ENCODE data around the gene FOXP1. TPM values are rescaled to one million over a fixed set of nuclear protein-coding genes. Genes with fewer than 3 reads are reported as not detected.

The FOXP1 gene
- total RNA-seq, 3 donors from 2014 or later: 61.9 to 267 (median 146) TPM

DNA sequence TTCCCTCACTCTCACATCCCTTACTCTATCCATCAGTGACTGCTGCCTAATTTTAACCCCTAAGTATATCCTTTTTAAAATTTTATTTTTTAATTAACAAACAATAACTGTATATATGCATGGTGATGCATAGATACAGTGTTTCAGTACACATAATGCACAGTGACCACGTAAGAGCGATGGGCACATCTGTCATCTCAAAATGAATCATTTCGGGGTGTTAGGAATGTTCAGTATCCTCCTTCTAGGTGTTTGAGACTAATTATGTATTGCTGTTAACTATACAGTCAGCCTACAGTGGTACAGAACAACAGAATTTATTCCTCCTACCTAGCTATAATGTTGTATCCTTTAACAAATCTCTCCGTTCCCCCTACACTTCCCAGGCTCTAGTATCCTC, 307.0 kb downstream of the FOXP1 start:
- TF ChIP-seq POLR2A (IDR thresholded peaks at IDR 0.05): no peak
- TF ChIP-seq POLR2AphosphoS5 (IDR thresholded peaks at IDR 0.05): no peak
- TF ChIP-seq, protein P1, sequence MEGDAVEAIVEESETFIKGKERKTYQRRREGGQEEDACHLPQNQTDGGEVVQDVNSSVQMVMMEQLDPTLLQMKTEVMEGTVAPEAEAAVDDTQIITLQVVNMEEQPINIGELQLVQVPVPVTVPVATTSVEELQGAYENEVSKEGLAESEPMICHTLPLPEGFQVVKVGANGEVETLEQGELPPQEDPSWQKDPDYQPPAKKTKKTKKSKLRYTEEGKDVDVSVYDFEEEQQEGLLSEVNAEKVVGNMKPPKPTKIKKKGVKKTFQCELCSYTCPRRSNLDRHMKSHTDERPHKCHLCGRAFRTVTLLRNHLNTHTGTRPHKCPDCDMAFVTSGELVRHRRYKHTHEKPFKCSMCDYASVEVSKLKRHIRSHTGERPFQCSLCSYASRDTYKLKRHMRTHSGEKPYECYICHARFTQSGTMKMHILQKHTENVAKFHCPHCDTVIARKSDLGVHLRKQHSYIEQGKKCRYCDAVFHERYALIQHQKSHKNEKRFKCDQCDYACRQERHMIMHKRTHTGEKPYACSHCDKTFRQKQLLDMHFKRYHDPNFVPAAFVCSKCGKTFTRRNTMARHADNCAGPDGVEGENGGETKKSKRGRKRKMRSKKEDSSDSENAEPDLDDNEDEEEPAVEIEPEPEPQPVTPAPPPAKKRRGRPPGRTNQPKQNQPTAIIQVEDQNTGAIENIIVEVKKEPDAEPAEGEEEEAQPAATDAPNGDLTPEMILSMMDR (IDR thresholded peaks at IDR 0.05): no peak
- H3K4me1 ChIP-seq: no peaks in the 10 kb centered on the region
- intact Hi-C loops (cut with DNase I; ENCODE audit: low total_unique reads): no loop called here

DNA sequence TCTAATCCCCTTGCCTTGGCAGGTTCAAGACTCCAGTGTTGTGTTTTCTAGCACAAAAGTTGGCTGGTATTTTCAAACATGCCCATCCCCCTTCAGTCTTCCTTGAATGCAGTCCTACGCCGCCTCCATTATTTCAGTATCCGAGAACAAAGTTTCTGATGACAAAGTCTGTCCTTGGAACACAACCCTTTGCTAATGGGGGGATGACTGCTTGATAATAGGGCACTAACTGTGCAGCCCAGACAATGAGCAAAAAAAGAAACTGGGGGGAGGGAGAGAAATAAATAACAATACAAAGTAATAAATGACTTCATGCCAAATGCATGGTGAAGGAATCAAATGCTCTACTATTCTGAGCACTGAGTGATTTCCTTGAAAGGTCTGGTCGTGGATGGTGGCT, 310.1 kb downstream of the FOXP1 start:
- TF ChIP-seq, protein P1 (IDR thresholded peaks at IDR 0.05): no peak
- TF ChIP-seq POLR2A (IDR thresholded peaks at IDR 0.05): no peak
- TF ChIP-seq POLR2AphosphoS5 (IDR thresholded peaks at IDR 0.05): no peak
- H3K36me3 ChIP-seq: no peaks in the 10 kb centered on the region
- peaks cover 0 to 3% of the 10 kb centered on the region in 2 donors for H3K4me1 ChIP-seq
- intact Hi-C loops (cut with DNase I; ENCODE audit: low total_unique reads): no loop called here
- DNase-seq (ENCODE audit: low spot score in 2 of 2): no peak
- no peaks in the 10 kb centered on the region for H3K9me3 ChIP-seq
- no peak overlapping the region for H3K4me3 ChIP-seq
- no peaks in the 10 kb centered on the region for H3K27me3 ChIP-seq
- H3K27ac ChIP-seq: no peak overlapping the region

More for the DNA sequence above, 307.0 kb downstream of the FOXP1 start:
- DNase-seq (ENCODE audit: low spot score in 2 of 2): no peak
- Histone ChIP-seq H3K27ac (no peak overlapping the region), H3K4me3 (no peak overlapping the region), H3K9me3 (no peaks in the 10 kb centered on the region), H3K36me3 (no peaks in the 10 kb centered on the region), H3K27me3 (no peaks in the 10 kb centered on the region)

DNA sequence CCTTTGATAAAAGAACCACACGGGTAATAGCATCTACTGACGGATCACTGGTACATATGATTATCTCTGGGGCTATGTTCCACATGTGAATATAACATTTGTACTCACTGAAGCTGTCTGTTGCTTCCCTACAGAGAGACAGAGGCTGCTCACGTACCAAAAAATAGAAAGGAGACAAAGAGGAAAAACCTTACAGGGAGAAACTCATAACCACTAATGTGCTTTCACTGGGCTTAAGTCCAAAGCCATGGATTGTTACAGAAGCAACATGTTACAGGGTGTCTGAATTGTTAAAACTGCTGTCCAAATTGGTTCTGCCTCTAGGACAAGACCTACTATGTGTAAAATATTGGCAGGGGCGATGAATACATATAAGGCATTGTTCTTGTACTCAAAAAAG, 311.9 kb downstream of the FOXP1 start:
- no peaks in the 10 kb centered on the region for H3K36me3 ChIP-seq
- H3K4me1 ChIP-seq: peaks cover 0 to 3% of the 10 kb centered on the region in 2 donors
- no peaks in the 10 kb centered on the region for H3K9me3 ChIP-seq
- TF ChIP-seq POLR2AphosphoS5 (IDR thresholded peaks at IDR 0.05): no peak
- TF ChIP-seq, protein P1 (IDR thresholded peaks at IDR 0.05): no peak
- TF ChIP-seq POLR2A (IDR thresholded peaks at IDR 0.05): no peak
- H3K4me3 ChIP-seq: no peak overlapping the region
- peak overlapping the region in 1 of 2 donors; percentile 30 for H3K27ac ChIP-seq
- intact Hi-C loops (cut with DNase I; ENCODE audit: low total_unique reads): no loop called here
- DNase-seq (ENCODE audit: low spot score in 2 of 2): no peak
- no peaks in the 10 kb centered on the region for H3K27me3 ChIP-seq

DNA sequence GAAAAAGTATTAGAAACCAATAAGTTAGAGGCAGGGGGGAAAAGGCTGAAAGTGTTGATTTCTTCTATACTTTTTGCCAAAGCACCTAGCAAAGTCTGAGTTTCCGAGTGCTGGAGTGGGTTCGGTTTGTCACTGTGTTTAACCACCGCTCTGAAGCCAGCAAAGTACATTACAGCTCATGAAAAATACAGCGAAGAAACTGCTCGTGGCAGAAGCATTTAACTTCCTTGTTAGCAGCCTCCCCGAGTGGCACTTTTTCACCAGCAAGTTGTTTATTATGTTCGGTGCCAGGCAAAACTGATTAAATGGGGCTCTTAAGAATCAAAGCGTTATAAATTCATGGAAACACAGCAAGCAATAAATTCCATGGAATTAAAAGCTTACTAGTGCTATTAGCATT, 313.6 kb downstream of the FOXP1 start:
- TF ChIP-seq POLR2A (IDR thresholded peaks at IDR 0.05): no peak
- TF ChIP-seq, protein P1 (IDR thresholded peaks at IDR 0.05): no peak
- no peak for TF ChIP-seq POLR2AphosphoS5 (IDR thresholded peaks at IDR 0.05)
- H3K27me3 ChIP-seq: no peaks in the 10 kb centered on the region
- H3K4me3 ChIP-seq: no peak overlapping the region
- no peaks in the 10 kb centered on the region for H3K9me3 ChIP-seq
- intact Hi-C loops (cut with DNase I; ENCODE audit: low total_unique reads): no loop called here
- no peak for DNase-seq (ENCODE audit: low spot score in 2 of 2)
- peaks cover 0 to 3% of the 10 kb centered on the region in 2 donors for H3K4me1 ChIP-seq
- H3K27ac ChIP-seq: no peak overlapping the region
- H3K36me3 ChIP-seq: no peaks in the 10 kb centered on the region

DNA sequence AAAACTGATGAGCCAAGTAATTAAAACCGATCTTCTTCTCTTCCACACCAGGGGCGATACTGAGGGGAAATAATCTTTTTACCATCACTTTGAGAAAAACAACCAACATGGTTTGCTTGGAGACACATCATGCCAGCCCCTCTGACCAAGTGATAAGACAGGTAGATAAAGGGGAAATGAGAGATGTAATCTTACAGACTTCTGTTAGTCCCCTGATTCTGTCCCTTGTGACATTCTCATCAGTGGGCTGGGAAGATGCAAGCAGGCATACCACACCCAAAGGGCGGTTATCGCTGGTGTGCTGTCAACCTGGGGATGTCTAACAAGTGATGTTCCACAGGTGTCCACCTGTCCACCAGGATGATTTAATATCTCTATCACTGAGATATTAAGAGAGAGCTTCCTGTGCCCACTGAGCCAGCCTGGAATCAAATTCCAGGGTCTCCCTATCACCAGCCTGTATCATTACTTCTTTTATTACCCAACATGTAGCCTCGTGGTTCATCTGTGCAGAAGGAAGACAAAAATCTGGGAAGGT, 315.0 kb downstream of the FOXP1 start:
- H3K4me1 ChIP-seq: peaks cover 0 to 3% of the 10 kb centered on the region in 2 donors
- DNase-seq (ENCODE audit: low spot score in 2 of 2): no peak
- H3K27ac ChIP-seq: no peak overlapping the region
- H3K36me3 ChIP-seq: no peaks in the 10 kb centered on the region
- H3K9me3 ChIP-seq: no peaks in the 10 kb centered on the region
- H3K27me3 ChIP-seq: no peaks in the 10 kb centered on the region
- no peak overlapping the region for H3K4me3 ChIP-seq
- intact Hi-C loops (cut with DNase I; ENCODE audit: low total_unique reads): no loop called here
- no peak for TF ChIP-seq POLR2AphosphoS5 (IDR thresholded peaks at IDR 0.05)
- TF ChIP-seq, protein P1 (IDR thresholded peaks at IDR 0.05): no peak
- TF ChIP-seq POLR2A (IDR thresholded peaks at IDR 0.05): no peak

Measured in breast epithelium (tissue), 4 donors.